Breast epithelium (tissue), 4 donors: Measurements from ENCODE around the gene WRNIP1. TPM values are rescaled to one million over a fixed set of nuclear protein-coding genes. Genes with fewer than 3 reads are reported as not detected.

Experiments used
- DNase-seq, 2 donors: peaks; one replicate each; pipeline ENCODE4 v3.0.0-alpha.2; 2019; ENCODE audit warnings: low spot score in 2 of 2
- H3K27ac ChIP-seq, 2 donors: fragments of 200-600 bp; sonication (generic) in 1 of 2; one replicate each; pipeline ENCODE4 v1.5.1; 2016 to 2019; ENCODE audit warnings: mild to moderate bottlenecking in 1 of 2
- H3K27me3 ChIP-seq, 2 donors: fragments of 200-600 bp; sonication (generic) in 1 of 2; one replicate each; pipeline versions ENCODE4 v1.5.1 to v1.6.0; 2017 to 2019; ENCODE audit warnings: control low read depth in 1 of 2, mild to moderate bottlenecking in 1 of 2
- H3K36me3 ChIP-seq: fragments of 200-600 bp; one replicate; pipeline ENCODE4 v1.5.1; 2019
- H3K4me1 ChIP-seq, 2 donors: fragments of 200-600 bp; sonication (generic); one replicate each; pipeline ENCODE4 v1.5.1; 2016 to 2019; ENCODE audit warnings: control low read depth in 1 of 2
- H3K4me3 ChIP-seq, 3 donors: fragments of 200-600 bp; sonication (generic); 1 replicate in 2 of 3; 2 replicates in 1 of 3; pipeline ENCODE4 v1.5.1; 2016 to 2019; ENCODE audit warnings: mild to moderate bottlenecking in 3 of 3, moderate library complexity in 2 of 3
- H3K9me3 ChIP-seq, 2 donors: fragments of 200-600 bp; sonication (generic) in 1 of 2; one replicate each; pipeline ENCODE4 v1.5.1; 2016 to 2019; ENCODE audit warnings: control low read depth in 1 of 2
- POLR2A ChIP-seq: fragments of 450-650 bp; IDR thresholded peaks from one replicate; pipeline ENCODE4 v1.6.1; 2016; ENCODE audit warnings: antibody characterized with exemption, mild to moderate bottlenecking, moderate library complexity
- POLR2AphosphoS5 ChIP-seq, 3 donors: sonication (generic); formaldehyde crosslinking; IDR thresholded peaks; one replicate each; pipeline ENCODE4 v1.6.1; 2017; ENCODE audit warnings: antibody characterized with exemption in 3 of 3
- intact Hi-C: fragments of 100-400 bp; cut with DNase I; formaldehyde crosslinking; loops from one replicate; pipeline ENCODE4 v1.15.1; 2023; ENCODE audit warnings: low total_unique reads
- total RNA-seq, 3 donors: library from RNA; depleted of rRNA; stranded (reverse); fragments of >200 nt; gene quantifications; one replicate each; pipeline ENCODE4 v1.1.0, GENCODE V29; 2016
- TF ChIP-seq, protein P1 (sequence below), 3 donors: fragments of 450-650 bp; IDR thresholded peaks; one replicate each; pipeline ENCODE4 v1.5.1; 2016 to 2017; ENCODE audit warnings: antibody characterized with exemption in 3 of 3, mild to moderate bottlenecking in 3 of 3, moderate library complexity in 3 of 3

The WRNIP1 gene
- total RNA-seq, 3 donors from 2014 or later, result 40.6 to 62.3 (median 59.3) TPM

DNA sequence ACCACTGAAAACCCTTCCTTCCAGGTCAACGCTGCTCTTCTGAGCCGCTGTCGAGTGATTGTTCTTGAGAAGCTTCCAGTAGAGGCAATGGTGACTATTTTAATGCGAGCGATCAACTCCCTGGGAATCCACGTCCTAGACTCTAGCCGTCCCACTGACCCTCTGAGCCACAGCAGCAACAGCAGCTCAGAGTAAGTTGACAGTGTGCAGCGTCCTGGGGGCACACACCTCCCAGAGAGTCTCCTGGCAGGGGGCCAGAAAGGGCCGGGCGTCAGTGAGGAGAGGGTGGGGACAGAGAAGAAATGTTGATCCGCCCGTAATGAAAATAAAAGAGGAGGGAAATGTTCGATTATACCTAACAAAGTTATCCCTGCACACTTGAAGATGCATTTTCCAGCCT, 5.0 kb downstream of the WRNIP1 start:
- intact Hi-C loops, result no loop called here
- peaks cover 0 to 19% of the 10 kb centered on the region in 2 donors for H3K4me1 ChIP-seq
- no peak for DNase-seq

DNA sequence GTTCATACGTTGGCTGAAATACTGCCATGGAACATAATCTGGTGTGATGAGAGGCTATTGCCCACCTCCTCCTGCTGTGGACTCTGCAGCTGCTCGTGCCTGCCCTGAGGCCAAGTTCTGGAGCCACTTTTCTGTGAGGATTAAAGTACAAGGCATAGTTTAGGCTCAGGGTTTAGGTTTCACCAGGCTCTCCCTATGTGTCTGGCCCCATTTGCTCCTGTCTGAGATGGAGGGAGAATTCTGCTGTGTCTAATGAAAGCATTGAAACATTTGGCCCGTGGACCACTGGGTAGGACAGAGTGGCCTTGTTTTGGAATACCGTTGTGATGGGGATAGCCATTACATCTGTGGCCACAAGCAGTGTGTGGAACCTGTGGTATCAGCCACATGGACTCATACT, 5.9 kb downstream of the WRNIP1 start:
- Histone ChIP-seq H3K9me3 (no peaks in the 10 kb centered on the region), H3K4me3 (no peak overlapping the region), H3K36me3 (no peaks in the 10 kb centered on the region), H3K4me1 (peaks cover 0 to 19% of the 10 kb centered on the region in 2 donors), H3K27ac (no peak overlapping the region), H3K27me3 (no peaks in the 10 kb centered on the region)
- TF ChIP-seq, protein P1, sequence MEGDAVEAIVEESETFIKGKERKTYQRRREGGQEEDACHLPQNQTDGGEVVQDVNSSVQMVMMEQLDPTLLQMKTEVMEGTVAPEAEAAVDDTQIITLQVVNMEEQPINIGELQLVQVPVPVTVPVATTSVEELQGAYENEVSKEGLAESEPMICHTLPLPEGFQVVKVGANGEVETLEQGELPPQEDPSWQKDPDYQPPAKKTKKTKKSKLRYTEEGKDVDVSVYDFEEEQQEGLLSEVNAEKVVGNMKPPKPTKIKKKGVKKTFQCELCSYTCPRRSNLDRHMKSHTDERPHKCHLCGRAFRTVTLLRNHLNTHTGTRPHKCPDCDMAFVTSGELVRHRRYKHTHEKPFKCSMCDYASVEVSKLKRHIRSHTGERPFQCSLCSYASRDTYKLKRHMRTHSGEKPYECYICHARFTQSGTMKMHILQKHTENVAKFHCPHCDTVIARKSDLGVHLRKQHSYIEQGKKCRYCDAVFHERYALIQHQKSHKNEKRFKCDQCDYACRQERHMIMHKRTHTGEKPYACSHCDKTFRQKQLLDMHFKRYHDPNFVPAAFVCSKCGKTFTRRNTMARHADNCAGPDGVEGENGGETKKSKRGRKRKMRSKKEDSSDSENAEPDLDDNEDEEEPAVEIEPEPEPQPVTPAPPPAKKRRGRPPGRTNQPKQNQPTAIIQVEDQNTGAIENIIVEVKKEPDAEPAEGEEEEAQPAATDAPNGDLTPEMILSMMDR (IDR thresholded peaks at IDR 0.05), result no peak
- TF ChIP-seq POLR2A, result no peak
- TF ChIP-seq POLR2AphosphoS5 (IDR thresholded peaks at IDR 0.05), result no peak
- DNase-seq, result no peak
- intact Hi-C loops, result no loop called here

More for the DNA sequence above, 5.0 kb downstream of the WRNIP1 start:
- Histone ChIP-seq H3K27ac (no peak overlapping the region), H3K36me3 (no peaks in the 10 kb centered on the region), H3K9me3 (no peaks in the 10 kb centered on the region), H3K4me3 (no peak overlapping the region), H3K27me3 (no peaks in the 10 kb centered on the region)
- TF ChIP-seq, protein P1 (IDR thresholded peaks at IDR 0.05), result no peak
- TF ChIP-seq POLR2AphosphoS5 (IDR thresholded peaks at IDR 0.05) (no peak), POLR2A (no peak)

DNA sequence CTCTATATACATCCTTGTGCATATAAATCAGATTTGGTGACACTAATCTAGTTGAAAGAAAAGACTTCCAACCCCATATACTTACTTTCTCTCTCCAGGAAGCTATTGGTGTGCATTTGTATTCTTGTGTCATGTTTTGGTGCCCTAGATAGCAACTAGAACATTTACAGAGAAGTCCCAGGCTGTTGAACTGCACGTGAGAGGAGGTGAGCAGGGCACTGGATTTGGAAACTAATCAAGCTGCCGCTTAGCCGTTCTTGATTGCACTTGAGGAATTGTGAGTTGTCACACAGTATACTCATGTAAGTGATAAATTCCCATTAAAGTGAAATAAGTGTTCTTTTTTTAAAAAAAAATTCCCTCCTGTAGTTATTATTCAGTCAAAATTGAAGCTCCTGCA, 7.6 kb downstream of the WRNIP1 start:
- Histone ChIP-seq H3K27me3 (no peaks in the 10 kb centered on the region), H3K27ac (no peak overlapping the region), H3K4me3 (no peak overlapping the region), H3K4me1 (peaks cover 0 to 9% of the 10 kb centered on the region in 2 donors), H3K9me3 (no peaks in the 10 kb centered on the region), H3K36me3 (no peaks in the 10 kb centered on the region)
- intact Hi-C loops, result no loop called here
- no peak for TF ChIP-seq POLR2A
- no peak for TF ChIP-seq POLR2AphosphoS5 (IDR thresholded peaks at IDR 0.05)
- TF ChIP-seq, protein P1 (IDR thresholded peaks at IDR 0.05), result no peak
- no peak for DNase-seq

DNA sequence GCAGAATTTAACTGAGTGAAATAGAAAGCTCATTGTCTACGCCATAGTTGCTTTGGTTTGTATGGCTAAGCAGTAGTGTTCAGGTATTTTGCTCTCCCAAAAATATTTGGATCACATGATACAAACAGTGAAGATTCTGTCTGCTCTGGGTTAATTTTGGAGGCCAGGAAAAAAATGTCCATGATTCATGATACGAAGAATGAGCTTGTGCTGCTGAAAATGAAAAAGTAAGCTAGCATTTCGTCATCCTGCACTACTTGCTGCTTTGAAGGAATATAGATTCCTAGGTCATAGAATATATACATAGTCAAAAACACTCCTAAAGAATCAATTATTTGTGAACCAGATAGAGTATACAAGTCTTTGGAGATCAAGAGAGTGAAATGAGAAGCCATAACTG, 8.3 kb downstream of the WRNIP1 start:
- peaks cover 0 to 3% of the 10 kb centered on the region in 2 donors for H3K4me1 ChIP-seq

DNA sequence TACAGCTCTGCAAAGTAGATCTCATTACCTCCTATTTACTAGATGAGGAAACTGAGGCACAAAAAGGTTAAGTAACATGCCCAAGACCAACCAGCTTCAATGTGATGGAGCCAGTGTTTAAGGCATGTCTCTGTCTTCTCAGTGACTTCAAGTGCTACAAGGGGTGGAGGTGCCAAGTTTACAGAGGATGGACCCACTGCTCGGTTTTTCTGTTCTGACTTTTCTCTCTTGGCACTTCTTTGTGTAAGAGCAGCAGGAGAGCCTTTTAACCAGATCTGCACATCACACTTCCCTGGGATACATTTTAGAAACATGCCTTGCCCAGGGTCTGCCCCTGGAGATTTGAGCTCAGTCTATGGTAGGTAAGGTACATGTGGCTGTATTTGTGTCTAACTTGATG, 9.8 kb downstream of the WRNIP1 start:
- no peak for DNase-seq
- Histone ChIP-seq H3K4me1 (no peaks in the 10 kb centered on the region), H3K9me3 (no peaks in the 10 kb centered on the region), H3K27me3 (no peaks in the 10 kb centered on the region), H3K36me3 (no peaks in the 10 kb centered on the region), H3K27ac (no peak overlapping the region), H3K4me3 (no peak overlapping the region)
- TF ChIP-seq POLR2A (no peak), POLR2AphosphoS5 (IDR thresholded peaks at IDR 0.05) (no peak)
- TF ChIP-seq, protein P1 (IDR thresholded peaks at IDR 0.05), result no peak
- intact Hi-C loops, result no loop called here

More for the DNA sequence above, 8.3 kb downstream of the WRNIP1 start:
- Histone ChIP-seq H3K4me3 (no peak overlapping the region), H3K27me3 (no peaks in the 10 kb centered on the region), H3K36me3 (no peaks in the 10 kb centered on the region), H3K9me3 (no peaks in the 10 kb centered on the region), H3K27ac (no peak overlapping the region)
- intact Hi-C loops, result no loop called here
- TF ChIP-seq, protein P1 (IDR thresholded peaks at IDR 0.05), result no peak
- TF ChIP-seq POLR2A (no peak), POLR2AphosphoS5 (IDR thresholded peaks at IDR 0.05) (no peak)
- DNase-seq, result no peak
